Activated naive CD4-positive, alpha-beta T cell treated with anti-CD3 and anti-CD28 coated beads for 36 hours (primary cell): Measurements from ENCODE around the gene PICALM. TPM values are rescaled to one million over a fixed set of nuclear protein-coding genes. Genes with fewer than 3 reads are reported as not detected.

ENCODE experiments used
- CTCF ChIA-PET: fragments of 350-600 bp; sonication (Branson Sonifier 250); formaldehyde crosslinking; loops from one replicate; lab custom pipeline; 2021; ENCODE audit warnings: antibody characterized with exemption; lab: Charles Lee
- DNase-seq: peaks from one replicate; pipeline ENCODE4 v3.0.0-alpha.2; 2020
- H3K27ac Mint-ChIP-seq: one replicate; pipeline ENCODE4 v1.8.0; 2021; ENCODE audit warnings: mild to moderate bottlenecking, mixed read lengths
- H3K27me3 Mint-ChIP-seq: one replicate; pipeline ENCODE4 v1.8.0; 2021; ENCODE audit warnings: low read depth, mixed read lengths
- H3K36me3 Mint-ChIP-seq: one replicate; pipeline ENCODE4 v1.8.0; 2021; ENCODE audit warnings: low read depth, mixed read lengths
- H3K4me1 Mint-ChIP-seq: one replicate; pipeline ENCODE4 v1.8.0; 2021; ENCODE audit warnings: low read depth, mixed read lengths
- H3K4me3 Mint-ChIP-seq: one replicate; pipeline ENCODE4 v1.8.0; 2021; ENCODE audit warnings: mild to moderate bottlenecking, moderate library complexity, mixed read lengths
- H3K9me3 Mint-ChIP-seq: one replicate; pipeline ENCODE4 v1.8.0; 2021; ENCODE audit warnings: mixed read lengths
- intact Hi-C: fragments of 100-400 bp; cut with micrococcal nuclease; formaldehyde crosslinking; loops from one replicate; pipeline ENCODE4 v1.15.1; 2023
- total RNA-seq, 2 experiments: library from RNA; stranded (reverse); gene quantifications; one replicate each; pipeline ENCODE4 v1.2.3, GENCODE V29; 2021

PICALM gene
- total RNA-seq, 2 experiments from 2014 or later = 38.6 to 42.3 TPM

- Mint-ChIP-seq H3K9me3 (no peaks in the 10 kb centered on the region), H3K27me3 (no peaks in the 10 kb centered on the region), H3K27ac (no peak overlapping the region), H3K4me1 (peaks cover 13% of the 10 kb centered on the region), H3K4me3 (no peak overlapping the region), H3K36me3 (no peaks in the 10 kb centered on the region)
- intact Hi-C loops = no loop called here
- CTCF ChIA-PET = no interaction called here
- DNase-seq = no peak
Observed at GRCh38 chr11:86073948-86074347, 5.1 kb upstream of the PICALM start.

- Mint-ChIP-seq H3K9me3 (no peaks in the 10 kb centered on the region), H3K27me3 (no peaks in the 10 kb centered on the region), H3K4me1 (peaks cover 13% of the 10 kb centered on the region), H3K36me3 (peaks cover 3% of the 10 kb centered on the region), H3K4me3 (no peak overlapping the region), H3K27ac (no peak overlapping the region)
- CTCF ChIA-PET = no interaction called here
- DNase-seq = no peak
- intact Hi-C loops = no loop called here
Observed at GRCh38 chr11:86072211-86072610, 3.3 kb upstream of the PICALM start.

GRCh38 chr11:86070142-86071056 is 1.5 kb upstream of the PICALM start:
- Mint-ChIP-seq H3K9me3 (no peaks in the 10 kb centered on the region), H3K4me3 (peak overlapping the region; percentile 95), H3K36me3 (peaks cover 4% of the 10 kb centered on the region), H3K4me1 (peaks cover 17% of the 10 kb centered on the region), H3K27me3 (no peaks in the 10 kb centered on the region), H3K27ac (peak overlapping the region; percentile 85)
- intact Hi-C loops = no loop called here
- no peak for DNase-seq
- CTCF ChIA-PET = interaction anchor here (1.5 to 6.9 kb wide), 4 partner anchors 28 to 159 kb away, joined by 4 to 47 read pairs (median 24); no protein-coding TSS in a partner anchor

GRCh38 chr11:86069408-86070101 is 671 bp upstream of the PICALM start:
- Mint-ChIP-seq H3K9me3 (no peaks in the 10 kb centered on the region), H3K36me3 (peaks cover 4% of the 10 kb centered on the region), H3K4me1 (peaks cover 24% of the 10 kb centered on the region), H3K27me3 (no peaks in the 10 kb centered on the region), H3K27ac (peak overlapping the region; percentile 85), H3K4me3 (peak overlapping the region; percentile 95)
- intact Hi-C loops = loop anchor here (1.0 to 5.0 kb wide), 15 partner anchors 22 to 968 kb away; partner anchors contain the start of genes CREBZF, TMEM126A, TMEM126B and TMEM135
- DNase-seq = no peak
- CTCF ChIA-PET = interaction anchor here (1.5 to 6.9 kb wide), 5 partner anchors 27 to 176 kb away, joined by 4 to 47 read pairs (median 9); no protein-coding TSS in a partner anchor

- intact Hi-C loops = loop anchor here (2.0 to 5.0 kb wide), 6 partner anchors 48 to 969 kb away; partner anchors contain the start of genes TMEM126A and TMEM135
- CTCF ChIA-PET = interaction anchor here (0.7 to 6.9 kb wide), 12 partner anchors 10 to 224 kb away, joined by 3 to 47 read pairs (median 5); no protein-coding TSS in a partner anchor
Observed at GRCh38 chr11:86068138-86068871, 579 bp downstream of the PICALM start.

GRCh38 chr11:86067851-86068137 is 1.1 kb downstream of the PICALM start:
- peak overlapping the region; percentile 95 for H3K27ac Mint-ChIP-seq
- intact Hi-C loops = loop anchor here (1.0 to 5.0 kb wide), 10 partner anchors 25 to 970 kb away; partner anchors contain the start of genes TMEM126A and TMEM135
- CTCF ChIA-PET = interaction anchor here (0.5 to 6.9 kb wide), 15 partner anchors 9 to 1691 kb away, joined by 3 to 47 read pairs (median 4); no protein-coding TSS in a partner anchor
- peaks cover 39% of the 10 kb centered on the region for H3K4me1 Mint-ChIP-seq
- no peaks in the 10 kb centered on the region for H3K9me3 Mint-ChIP-seq
- H3K4me3 Mint-ChIP-seq = peak overlapping the region; percentile 95
- DNase-seq = no peak
- H3K27me3 Mint-ChIP-seq = no peaks in the 10 kb centered on the region
- H3K36me3 Mint-ChIP-seq = peaks cover 4% of the 10 kb centered on the region

More at GRCh38 chr11:86068138-86068871, 579 bp downstream of the PICALM start:
- Mint-ChIP-seq H3K9me3 (no peaks in the 10 kb centered on the region), H3K4me1 (peaks cover 36% of the 10 kb centered on the region), H3K4me3 (peak overlapping the region; percentile 95), H3K27ac (peak overlapping the region; percentile 95), H3K27me3 (no peaks in the 10 kb centered on the region), H3K36me3 (peaks cover 4% of the 10 kb centered on the region)
- peak; percentile 54 for DNase-seq

- DNase-seq = no peak
- Mint-ChIP-seq H3K9me3 (no peaks in the 10 kb centered on the region), H3K36me3 (peaks cover 4% of the 10 kb centered on the region), H3K4me3 (peak overlapping the region; percentile 95), H3K27ac (peak overlapping the region; percentile 95), H3K4me1 (peaks cover 43% of the 10 kb centered on the region), H3K27me3 (no peaks in the 10 kb centered on the region)
- intact Hi-C loops = loop anchor here (1.0 to 5.0 kb wide), 7 partner anchors 25 to 970 kb away; partner anchors contain the start of genes TMEM126A and TMEM135
- CTCF ChIA-PET = interaction anchor here (0.5 to 6.9 kb wide), 16 partner anchors 9 to 1691 kb away, joined by 3 to 47 read pairs (median 4); no protein-coding TSS in a partner anchor
Observed at GRCh38 chr11:86067009-86067850, 1.7 kb downstream of the PICALM start.

GRCh38 chr11:86066657-86067008 is 2.3 kb downstream of the PICALM start:
- peak overlapping the region; percentile 95 for H3K4me3 Mint-ChIP-seq
- peak overlapping the region; percentile 95 for H3K27ac Mint-ChIP-seq
- intact Hi-C loops = loop anchor here (1.0 to 5.0 kb wide), 8 partner anchors 10 to 971 kb away; partner anchors contain the start of genes TMEM126A and TMEM135
- H3K9me3 Mint-ChIP-seq = peaks cover 2% of the 10 kb centered on the region
- no peak for DNase-seq
- H3K27me3 Mint-ChIP-seq = no peaks in the 10 kb centered on the region
- H3K36me3 Mint-ChIP-seq = peaks cover 9% of the 10 kb centered on the region
- peaks cover 48% of the 10 kb centered on the region for H3K4me1 Mint-ChIP-seq
- CTCF ChIA-PET = interaction anchor here (0.9 to 6.9 kb wide), 7 partner anchors 18 to 183 kb away, joined by 3 to 47 read pairs (median 5); no protein-coding TSS in a partner anchor

GRCh38 chr11:86066033-86066432 is 2.9 kb downstream of the PICALM start:
- Mint-ChIP-seq H3K4me1 (peaks cover 54% of the 10 kb centered on the region), H3K27ac (peak overlapping the region; percentile 95), H3K9me3 (peaks cover 2% of the 10 kb centered on the region), H3K36me3 (peaks cover 14% of the 10 kb centered on the region), H3K27me3 (no peaks in the 10 kb centered on the region), H3K4me3 (peak overlapping the region; percentile 95)
- CTCF ChIA-PET = interaction anchor here (0.6 to 6.9 kb wide), 5 partner anchors 12 to 128 kb away, joined by 3 to 47 read pairs (median 9); no protein-coding TSS in a partner anchor
- intact Hi-C loops = loop anchor here (1.0 to 5.0 kb wide), 5 partner anchors 10 to 971 kb away; partner anchors contain the start of genes TMEM126A and TMEM135
- no peak for DNase-seq

- Mint-ChIP-seq H3K27ac (peak overlapping the region; percentile 59), H3K4me3 (peak overlapping the region; percentile 57), H3K36me3 (peaks cover 15% of the 10 kb centered on the region), H3K4me1 (peaks cover 58% of the 10 kb centered on the region), H3K9me3 (peaks cover 2% of the 10 kb centered on the region), H3K27me3 (no peaks in the 10 kb centered on the region)
- CTCF ChIA-PET = interaction anchor here (5.9 to 6.9 kb wide), 2 partner anchors 22 to 129 kb away, joined by 42 to 47 read pairs; no protein-coding TSS in a partner anchor
- no peak for DNase-seq
- intact Hi-C loops = no loop called here
Observed at GRCh38 chr11:86064220-86064803, 4.6 kb downstream of the PICALM start.
